GM19438 (cell line): Measurements from ENCODE around the gene HAGHL.
"Not testable (repeated sequence)": the region's sequence is repeated elsewhere in the genome, so short reads cannot be mapped to it uniquely, and the experiment has no call there.

Source experiments
- ATAC-seq: cut with Tn5 transposase; IDR thresholded peaks from one replicate; pipeline ENCODE4 v1.9.1; 2021; ENCODE audit warnings: low read depth; ENCODE audit not compliant: unreplicated experiment

The HAGHL gene

GRCh38 chr16:750485-750884 is 23.6 kb downstream of the HAGHL start:
- no peak for ATAC-seq

GRCh38 chr16:751152-752006 is 24.5 kb downstream of the HAGHL start:
- no peak for ATAC-seq

GRCh38 chr16:752007-752312 is 25.1 kb downstream of the HAGHL start:
- ATAC-seq: no peak

GRCh38 chr16:754121-754607 is 27.3 kb downstream of the HAGHL start:
- not testable (repeated sequence) for ATAC-seq

- ATAC-seq: no peak
Observed at GRCh38 chr16:754656-755055, 27.8 kb downstream of the HAGHL start.

GRCh38 chr16:756428-756827 is 29.5 kb downstream of the HAGHL start:
- no peak for ATAC-seq

GRCh38 chr16:759110-759910 is 32.4 kb downstream of the HAGHL start:
- ATAC-seq: no peak

- ATAC-seq: no peak
Observed at GRCh38 chr16:760065-760464, 33.2 kb downstream of the HAGHL start.

- no peak for ATAC-seq
Observed at GRCh38 chr16:760545-761343, 33.8 kb downstream of the HAGHL start, which contains the start of gene MSLN. Gene MSLN (plus strand): TSS chr16:760734. CDS start chr16:762681, 1,947 bp downstream.

GRCh38 chr16:761625-762513 is 35.0 kb downstream of the HAGHL start:
- ATAC-seq: no peak

- no peak for ATAC-seq
Observed at GRCh38 chr16:762595-763268, 35.8 kb downstream of the HAGHL start.

- ATAC-seq: no peak
Observed at GRCh38 chr16:763369-764183, 36.7 kb downstream of the HAGHL start.

GRCh38 chr16:764184-764750 is 37.4 kb downstream of the HAGHL start:
- no peak for ATAC-seq

- no peak for ATAC-seq
Observed at GRCh38 chr16:764848-765487, 38.1 kb downstream of the HAGHL start.

- ATAC-seq: no peak
Observed at GRCh38 chr16:765488-765865, 38.6 kb downstream of the HAGHL start.

- no peak for ATAC-seq
Observed at GRCh38 chr16:766008-766819, 39.3 kb downstream of the HAGHL start.
